Liver (tissue), 9 donors: ENCODE data around the gene EPB41L4A. TPM values are rescaled to one million over a fixed set of nuclear protein-coding genes. Genes with fewer than 3 reads are reported as not detected.

Experiments used
- DNase-seq: peaks from one replicate; pipeline ENCODE4 v3.0.0-alpha.2; 2017; ENCODE audit warnings: low spot score
- H3K27ac ChIP-seq, 2 donors: one replicate each; pipeline ENCODE4 v1.7.0; 2013; ENCODE audit warnings: inconsistent platforms in 2 of 2, low read length in 2 of 2, control low read depth in 1 of 2, low read depth in 1 of 2, mild to moderate bottlenecking in 1 of 2
- H3K27me3 ChIP-seq, 4 donors: one replicate each; pipeline versions ENCODE4 v1.6.1 to v1.7.0; 2013; ENCODE audit warnings: low read length in 3 of 4, inconsistent platforms in 1 of 4, mild to moderate bottlenecking in 1 of 4, moderate library complexity in 1 of 4; ENCODE audit not compliant: control insufficient read depth in 4 of 4, insufficient read depth in 4 of 4
- H3K36me3 ChIP-seq, 4 donors: one replicate each; pipeline versions ENCODE4 v1.6.1 to v1.7.0; 2013; ENCODE audit warnings: low read length in 3 of 4, mild to moderate bottlenecking in 3 of 4, low read depth in 1 of 4, moderate library complexity in 1 of 4; ENCODE audit not compliant: control insufficient read depth in 4 of 4, insufficient read depth in 3 of 4
- H3K4me1 ChIP-seq, 4 donors: one replicate each; pipeline versions ENCODE4 v1.6.1 to v1.7.0; 2013; ENCODE audit warnings: low read length in 3 of 4, mild to moderate bottlenecking in 3 of 4, moderate library complexity in 1 of 4; ENCODE audit not compliant: control insufficient read depth in 4 of 4, insufficient read depth in 4 of 4
- H3K4me3 ChIP-seq, 3 donors: one replicate each; pipeline versions ENCODE4 v1.6.1 to v1.7.0; 2013; ENCODE audit warnings: low read length in 3 of 3, control low read depth in 1 of 3, low read depth in 1 of 3, mild to moderate bottlenecking in 1 of 3
- H3K9ac ChIP-seq, 2 donors: one replicate each; pipeline ENCODE4 v1.7.0; 2013; ENCODE audit warnings: low read length in 2 of 2, mild to moderate bottlenecking in 2 of 2, moderate library complexity in 2 of 2, control low read depth in 1 of 2, low read depth in 1 of 2
- H3K9me3 ChIP-seq, 4 donors: one replicate each; pipeline versions ENCODE4 v1.6.1 to v1.7.0; 2013; ENCODE audit warnings: low read length in 3 of 4; ENCODE audit not compliant: control insufficient read depth in 4 of 4
- CTCF ChIP-seq: fragments of 150-350 bp; IDR thresholded peaks from 2 replicates; pipeline ENCODE4 v1.5.1; 2017; ENCODE audit warnings: improper control_type of control experiment, low read depth, low read length; ENCODE audit not compliant: missing input control
- EGR1 ChIP-seq, 2 donors: IDR thresholded peaks; 2 replicates each; pipeline ENCODE4 v1.6.1; 2016 to 2018; ENCODE audit warnings: antibody characterized with exemption in 2 of 2, low read depth in 2 of 2
- FOXA1 ChIP-seq: IDR thresholded peaks from 2 replicates; pipeline ENCODE4 v1.6.1; 2016; ENCODE audit warnings: antibody characterized with exemption
- FOXA2 ChIP-seq: IDR thresholded peaks from 2 replicates; pipeline ENCODE4 v1.6.1; 2016; ENCODE audit warnings: antibody characterized with exemption
- GABPA ChIP-seq, 2 donors: IDR thresholded peaks in 1 of 2; conservative IDR thresholded peaks in 1 of 2; 2 replicates each; pipeline ENCODE4 v1.6.1; 2016; ENCODE audit warnings: antibody characterized with exemption in 2 of 2, mild to moderate bottlenecking in 1 of 2, moderate library complexity in 1 of 2
- HNF4A ChIP-seq, 2 donors: conservative IDR thresholded peaks; 2 replicates each; pipeline ENCODE4 v1.6.1; 2016; ENCODE audit warnings: antibody characterized with exemption in 2 of 2, mild to moderate bottlenecking in 2 of 2
- HNF4G ChIP-seq: IDR thresholded peaks from 2 replicates; pipeline ENCODE4 v1.6.1; 2016; ENCODE audit warnings: antibody characterized with exemption
- JUND ChIP-seq, 2 donors: IDR thresholded peaks; 2 replicates each; pipeline ENCODE4 v1.6.1; 2016; ENCODE audit warnings: antibody characterized with exemption in 2 of 2
- NR2F2 ChIP-seq: IDR thresholded peaks from 2 replicates; pipeline ENCODE4 v1.6.1; 2016; ENCODE audit warnings: antibody characterized with exemption
- RAD21 ChIP-seq, 2 donors: IDR thresholded peaks; 2 replicates each; pipeline ENCODE4 v1.6.1; 2016; ENCODE audit warnings: antibody characterized with exemption in 2 of 2, mild to moderate bottlenecking in 2 of 2
- RXRA ChIP-seq, 2 donors: IDR thresholded peaks; 2 replicates each; pipeline ENCODE4 v1.6.1; 2017 to 2018; ENCODE audit warnings: antibody characterized with exemption in 2 of 2, mild to moderate bottlenecking in 1 of 2
- SP1 ChIP-seq: IDR thresholded peaks from 2 replicates; pipeline ENCODE4 v1.6.1; 2018; ENCODE audit warnings: antibody characterized with exemption, mild to moderate bottlenecking
- TAF1 ChIP-seq: conservative IDR thresholded peaks from 2 replicates; pipeline ENCODE4 v1.6.1; 2016; ENCODE audit warnings: antibody characterized with exemption, mild to moderate bottlenecking
- YY1 ChIP-seq: IDR thresholded peaks from 2 replicates; pipeline ENCODE4 v1.6.1; 2016; ENCODE audit warnings: antibody characterized with exemption, mild to moderate bottlenecking
- WGBS: extraction: QIAGEN DNeasy Blood & Tissue Kit; methylation state at CpG from one replicate; pipeline ENCODE4 v1.1.7; 2013; 5-methylcytosine and 5-hydroxymethylcytosine counted together
- polyA plus RNA-seq, 2 donors: library from polyadenylated mRNA; stranded (reverse) in 1 of 2; unstranded in 1 of 2; fragments of 200-250 nt in 1 of 2; fragments of >200 nt in 1 of 2; fragmentation: Nextera tagmentation in 1 of 2; extraction: Ambion mirVana in 1 of 2; gene quantifications; one replicate each; pipeline versions ENCODE4 v1.2.1 to v1.2.3, GENCODE V29; 2013 to 2015
- total RNA-seq, 2 donors: library from RNA; depleted of rRNA; stranded (reverse); fragments of >200 nt; gene quantifications; one replicate each; pipeline ENCODE4 v1.2.3, GENCODE V29; 2014
- TF ChIP-seq, protein P1 (sequence below): IDR thresholded peaks from 2 replicates; pipeline ENCODE4 v1.6.1; 2016; ENCODE audit warnings: antibody characterized with exemption
- TF ChIP-seq, protein P2 (sequence below): IDR thresholded peaks from 2 replicates; pipeline ENCODE4 v1.6.1; 2016; ENCODE audit warnings: antibody characterized with exemption
- TF ChIP-seq, protein P3 (sequence below): IDR thresholded peaks from 2 replicates; pipeline ENCODE4 v1.6.1; 2016; ENCODE audit warnings: antibody characterized with exemption, mild to moderate bottlenecking
- TF ChIP-seq, protein P4 (sequence below): IDR thresholded peaks from 2 replicates; pipeline ENCODE4 v1.6.1; 2016; ENCODE audit warnings: antibody characterized with exemption
- donor health status: healthy.
- donor health status: healthy.
- donor health status: healthy.
- donor health status: healthy.
- donor health status: healthy.

EPB41L4A gene
- total and polyA plus RNA-seq, 4 donors = 1.1 to 8.0 (median 3.9) TPM

- no peak for DNase-seq
- Histone ChIP-seq H3K9ac (no peak overlapping the region), H3K36me3 (no peaks in the 10 kb centered on the region), H3K27me3 (no peaks in the 10 kb centered on the region), H3K4me1 (peaks cover 0 to 4% (median 2%) of the 10 kb centered on the region in 4 donors), H3K27ac (no peak overlapping the region), H3K4me3 (no peak overlapping the region), H3K9me3 (peaks cover 0 to 4% (median under 1%) of the 10 kb centered on the region in 4 donors)
- WGBS = 96% methylated on average over 3 of the region's 3 CpGs
- TF ChIP-seq TAF1 (no peak), NR2F2 (no peak), HNF4G (no peak), EGR1 (IDR thresholded peaks at IDR 0.05; ENCODE audit: low read depth in 2 of 2) (no peak), HNF4A (conservative IDR thresholded peaks at IDR 0.05) (no peak), FOXA1 (no peak), RAD21 (IDR thresholded peaks at IDR 0.05) (no peak), SP1 (no peak), GABPA (IDR thresholded peaks at IDR 0.05 in 1 of 2, conservative IDR thresholded peaks at IDR 0.05 in 1 of 2) (no peak), FOXA2 (no peak), YY1 (no peak), JUND (IDR thresholded peaks at IDR 0.05) (no peak), CTCF (no peak), RXRA (IDR thresholded peaks at IDR 0.05) (no peak)
- TF ChIP-seq, protein P1, sequence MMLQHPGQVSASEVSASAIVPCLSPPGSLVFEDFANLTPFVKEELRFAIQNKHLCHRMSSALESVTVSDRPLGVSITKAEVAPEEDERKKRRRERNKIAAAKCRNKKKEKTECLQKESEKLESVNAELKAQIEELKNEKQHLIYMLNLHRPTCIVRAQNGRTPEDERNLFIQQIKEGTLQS = no peak
- TF ChIP-seq, protein P2, sequence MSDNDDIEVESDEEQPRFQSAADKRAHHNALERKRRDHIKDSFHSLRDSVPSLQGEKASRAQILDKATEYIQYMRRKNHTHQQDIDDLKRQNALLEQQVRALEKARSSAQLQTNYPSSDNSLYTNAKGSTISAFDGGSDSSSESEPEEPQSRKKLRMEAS = no peak
- TF ChIP-seq, protein P3, sequence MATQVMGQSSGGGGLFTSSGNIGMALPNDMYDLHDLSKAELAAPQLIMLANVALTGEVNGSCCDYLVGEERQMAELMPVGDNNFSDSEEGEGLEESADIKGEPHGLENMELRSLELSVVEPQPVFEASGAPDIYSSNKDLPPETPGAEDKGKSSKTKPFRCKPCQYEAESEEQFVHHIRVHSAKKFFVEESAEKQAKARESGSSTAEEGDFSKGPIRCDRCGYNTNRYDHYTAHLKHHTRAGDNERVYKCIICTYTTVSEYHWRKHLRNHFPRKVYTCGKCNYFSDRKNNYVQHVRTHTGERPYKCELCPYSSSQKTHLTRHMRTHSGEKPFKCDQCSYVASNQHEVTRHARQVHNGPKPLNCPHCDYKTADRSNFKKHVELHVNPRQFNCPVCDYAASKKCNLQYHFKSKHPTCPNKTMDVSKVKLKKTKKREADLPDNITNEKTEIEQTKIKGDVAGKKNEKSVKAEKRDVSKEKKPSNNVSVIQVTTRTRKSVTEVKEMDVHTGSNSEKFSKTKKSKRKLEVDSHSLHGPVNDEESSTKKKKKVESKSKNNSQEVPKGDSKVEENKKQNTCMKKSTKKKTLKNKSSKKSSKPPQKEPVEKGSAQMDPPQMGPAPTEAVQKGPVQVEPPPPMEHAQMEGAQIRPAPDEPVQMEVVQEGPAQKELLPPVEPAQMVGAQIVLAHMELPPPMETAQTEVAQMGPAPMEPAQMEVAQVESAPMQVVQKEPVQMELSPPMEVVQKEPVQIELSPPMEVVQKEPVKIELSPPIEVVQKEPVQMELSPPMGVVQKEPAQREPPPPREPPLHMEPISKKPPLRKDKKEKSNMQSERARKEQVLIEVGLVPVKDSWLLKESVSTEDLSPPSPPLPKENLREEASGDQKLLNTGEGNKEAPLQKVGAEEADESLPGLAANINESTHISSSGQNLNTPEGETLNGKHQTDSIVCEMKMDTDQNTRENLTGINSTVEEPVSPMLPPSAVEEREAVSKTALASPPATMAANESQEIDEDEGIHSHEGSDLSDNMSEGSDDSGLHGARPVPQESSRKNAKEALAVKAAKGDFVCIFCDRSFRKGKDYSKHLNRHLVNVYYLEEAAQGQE = no peak
- TF ChIP-seq, protein P4, sequence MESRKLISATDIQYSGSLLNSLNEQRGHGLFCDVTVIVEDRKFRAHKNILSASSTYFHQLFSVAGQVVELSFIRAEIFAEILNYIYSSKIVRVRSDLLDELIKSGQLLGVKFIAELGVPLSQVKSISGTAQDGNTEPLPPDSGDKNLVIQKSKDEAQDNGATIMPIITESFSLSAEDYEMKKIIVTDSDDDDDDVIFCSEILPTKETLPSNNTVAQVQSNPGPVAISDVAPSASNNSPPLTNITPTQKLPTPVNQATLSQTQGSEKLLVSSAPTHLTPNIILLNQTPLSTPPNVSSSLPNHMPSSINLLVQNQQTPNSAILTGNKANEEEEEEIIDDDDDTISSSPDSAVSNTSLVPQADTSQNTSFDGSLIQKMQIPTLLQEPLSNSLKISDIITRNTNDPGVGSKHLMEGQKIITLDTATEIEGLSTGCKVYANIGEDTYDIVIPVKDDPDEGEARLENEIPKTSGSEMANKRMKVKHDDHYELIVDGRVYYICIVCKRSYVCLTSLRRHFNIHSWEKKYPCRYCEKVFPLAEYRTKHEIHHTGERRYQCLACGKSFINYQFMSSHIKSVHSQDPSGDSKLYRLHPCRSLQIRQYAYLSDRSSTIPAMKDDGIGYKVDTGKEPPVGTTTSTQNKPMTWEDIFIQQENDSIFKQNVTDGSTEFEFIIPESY = no peak
Measured at GRCh38 chr5:112122353-112122752, 296.7 kb downstream of the EPB41L4A start.
